ENCODE measurements around the gene ZC3H15. TPM values are rescaled to one million over a fixed set of nuclear protein-coding genes. Genes with fewer than 3 reads are reported as not detected.
"Not testable (repeated sequence)": the region's sequence is repeated elsewhere in the genome, so short reads cannot be mapped to it uniquely, and the experiment has no call there.

Gene ZC3H15
- polyA plus RNA-seq, 1 donor (not counting 4 experiments of a cell fraction or from before 2014, with no cell fraction given): 116 TPM

- no peaks in the 10 kb centered on the region for H3K9me3 ChIP-seq (ENCODE audit: control insufficient read depth, low read depth, low read length)
- no peaks in the 10 kb centered on the region for H3K27me3 ChIP-seq (ENCODE audit: control insufficient read depth, extremely low read depth, insufficient read depth, low read length)
- no peak overlapping the region for H3K4me2 ChIP-seq (ENCODE audit: control insufficient read depth, extremely low read depth, insufficient read depth, low read depth, low read length)
- H3K9me1 ChIP-seq (ENCODE audit: control insufficient read depth, extremely low read depth, insufficient read depth, low read length): no peaks in the 10 kb centered on the region
- no peak overlapping the region for H3K4me3 ChIP-seq (ENCODE audit: control insufficient read depth in 2 of 3, extremely low read depth in 1 of 3, insufficient read depth in 2 of 3, low read depth in 1 of 3, low read length in 3 of 3)
- FAIRE-seq (no peak), DNase-seq (ENCODE audit: low read depth, low spot score) (no peak)
- no peak overlapping the region for H3K27ac ChIP-seq (ENCODE audit: control insufficient read depth, insufficient read depth, low read length)
- TF ChIP-seq CTCF (optimal IDR thresholded peaks at IDR 0.05 in 1 of 3, IDR thresholded peaks at IDR 0.05 in 1 of 3, conservative IDR thresholded peaks at IDR 0.05 in 1 of 3; ENCODE audit: extremely low read depth in 1 of 3, insufficient read depth in 2 of 3, low read length in 3 of 3) (no peak), EZH2 (IDR thresholded peaks at IDR 0.05; ENCODE audit: low read length) (no peak)
- no peak overlapping the region for H3K9ac ChIP-seq (ENCODE audit: control insufficient read depth, extremely low read depth, insufficient read depth, low read length)
- no peaks in the 10 kb centered on the region for H3K4me1 ChIP-seq (ENCODE audit: control insufficient read depth, extremely low read depth, insufficient read depth, low read length)
- H3K79me2 ChIP-seq (ENCODE audit: control insufficient read depth, insufficient read depth, low read length): no peaks in the 10 kb centered on the region
- H4K20me1 ChIP-seq (ENCODE audit: control insufficient read depth, extremely low read depth, insufficient read depth, low read length): no peaks in the 10 kb centered on the region
- no peak overlapping the region for H2AFZ ChIP-seq (ENCODE audit: control insufficient read depth, low read length)
- no peaks in the 10 kb centered on the region for H3K36me3 ChIP-seq (ENCODE audit: control insufficient read depth in 2 of 2, extremely low read depth in 1 of 2, insufficient read depth in 2 of 2, low read length in 2 of 2)
- dilution Hi-C loops (cut with MboI; ENCODE audit: extremely low pct_ligation_motif_present, low sequenced_read_pairs): no loop called here
These were observed 18.6 kb upstream of the ZC3H15 start for GRCh38 chr2:186467421-186467820.

GRCh38 chr2:186472722-186473493 is 13.2 kb upstream of the ZC3H15 start:
- H3K27ac ChIP-seq (ENCODE audit: control insufficient read depth, insufficient read depth, low read length); H3K4me1 ChIP-seq (ENCODE audit: control insufficient read depth, extremely low read depth, insufficient read depth, low read length); H3K36me3 ChIP-seq (ENCODE audit: control insufficient read depth in 2 of 2, extremely low read depth in 1 of 2, insufficient read depth in 2 of 2, low read length in 2 of 2); H3K9me3 ChIP-seq (ENCODE audit: control insufficient read depth, low read depth, low read length); dilution Hi-C loops (cut with MboI; ENCODE audit: extremely low pct_ligation_motif_present, low sequenced_read_pairs); H3K9ac ChIP-seq (ENCODE audit: control insufficient read depth, extremely low read depth, insufficient read depth, low read length); DNase-seq (ENCODE audit: low read depth, low spot score); H3K79me2 ChIP-seq (ENCODE audit: control insufficient read depth, insufficient read depth, low read length); H2AFZ ChIP-seq (ENCODE audit: control insufficient read depth, low read length); FAIRE-seq; H4K20me1 ChIP-seq (ENCODE audit: control insufficient read depth, extremely low read depth, insufficient read depth, low read length); H3K27me3 ChIP-seq (ENCODE audit: control insufficient read depth, extremely low read depth, insufficient read depth, low read length); H3K4me3 ChIP-seq (ENCODE audit: control insufficient read depth in 2 of 3, extremely low read depth in 1 of 3, insufficient read depth in 2 of 3, low read depth in 1 of 3, low read length in 3 of 3); H3K4me2 ChIP-seq (ENCODE audit: control insufficient read depth, extremely low read depth, insufficient read depth, low read depth, low read length); H3K9me1 ChIP-seq (ENCODE audit: control insufficient read depth, extremely low read depth, insufficient read depth, low read length): not testable (repeated sequence)

GRCh38 chr2:186474239-186474638 is 11.8 kb upstream of the ZC3H15 start:
- DNase-seq (ENCODE audit: low read depth, low spot score); H3K27me3 ChIP-seq (ENCODE audit: control insufficient read depth, extremely low read depth, insufficient read depth, low read length); H3K79me2 ChIP-seq (ENCODE audit: control insufficient read depth, insufficient read depth, low read length); H3K4me1 ChIP-seq (ENCODE audit: control insufficient read depth, extremely low read depth, insufficient read depth, low read length); H3K9me3 ChIP-seq (ENCODE audit: control insufficient read depth, low read depth, low read length); H3K4me3 ChIP-seq (ENCODE audit: control insufficient read depth in 2 of 3, extremely low read depth in 1 of 3, insufficient read depth in 2 of 3, low read depth in 1 of 3, low read length in 3 of 3); H3K9ac ChIP-seq (ENCODE audit: control insufficient read depth, extremely low read depth, insufficient read depth, low read length); H3K27ac ChIP-seq (ENCODE audit: control insufficient read depth, insufficient read depth, low read length); H3K36me3 ChIP-seq (ENCODE audit: control insufficient read depth in 2 of 2, extremely low read depth in 1 of 2, insufficient read depth in 2 of 2, low read length in 2 of 2); FAIRE-seq; dilution Hi-C loops (cut with MboI; ENCODE audit: extremely low pct_ligation_motif_present, low sequenced_read_pairs); H3K4me2 ChIP-seq (ENCODE audit: control insufficient read depth, extremely low read depth, insufficient read depth, low read depth, low read length); H2AFZ ChIP-seq (ENCODE audit: control insufficient read depth, low read length); H3K9me1 ChIP-seq (ENCODE audit: control insufficient read depth, extremely low read depth, insufficient read depth, low read length); H4K20me1 ChIP-seq (ENCODE audit: control insufficient read depth, extremely low read depth, insufficient read depth, low read length): not testable (repeated sequence)

Measured in keratinocyte (primary cell).